Hypothalamus (tissue), 51 donors: Measurements from ENCODE around the gene ALOX5AP.

ENCODE experiments used
- DNase-seq, 51 donors: peaks; one replicate each; lab custom pipeline; 2025; lab: John Stamatoyannopoulos, UW

The ALOX5AP gene

DNA sequence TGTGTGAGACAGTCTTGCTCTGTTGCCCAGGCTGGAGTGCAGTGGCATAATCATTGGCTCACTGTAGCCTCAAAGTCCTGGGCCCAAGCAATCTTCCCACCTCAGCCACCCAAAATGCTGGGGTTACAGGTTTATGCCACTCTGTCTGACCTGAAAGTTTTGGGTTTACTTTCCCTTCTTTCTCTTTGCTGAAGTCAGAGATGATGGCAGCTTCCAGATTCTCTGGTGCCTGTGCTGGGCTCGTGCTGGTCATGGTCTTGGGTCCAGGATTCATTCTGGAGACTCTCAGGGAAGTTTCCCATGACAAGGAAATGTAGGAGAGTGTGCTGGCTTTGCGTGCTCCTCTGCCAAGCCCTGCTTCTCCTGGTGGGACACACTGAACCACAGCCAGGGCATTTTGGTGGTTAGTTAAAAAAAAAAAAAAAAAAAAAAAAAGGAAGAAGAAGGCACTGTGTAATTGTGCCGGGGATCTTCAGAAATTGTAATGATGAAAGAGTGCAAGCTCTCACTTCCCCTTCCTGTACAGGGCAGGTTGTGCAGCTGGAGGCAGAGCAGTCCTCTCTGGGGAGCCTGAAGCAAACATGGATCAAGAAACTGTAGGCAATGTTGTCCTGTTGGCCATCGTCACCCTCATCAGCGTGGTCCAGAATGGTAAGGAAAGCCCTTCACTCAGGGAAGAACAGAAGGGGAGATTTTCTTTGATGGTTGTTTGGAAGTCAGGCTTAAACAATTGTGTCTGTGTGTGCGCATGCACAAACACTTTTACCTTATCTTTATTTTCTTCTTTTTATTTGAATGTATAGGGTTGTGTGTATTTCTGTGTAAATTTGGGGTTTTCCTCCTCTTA is at the start of gene ALOX5AP:
Gene ALOX5AP (plus strand): TSS at position 519 of the 847 bp plus-strand sequence. CDS start 63 bp downstream, at position 582.
- DNase-seq, result no peak

DNA sequence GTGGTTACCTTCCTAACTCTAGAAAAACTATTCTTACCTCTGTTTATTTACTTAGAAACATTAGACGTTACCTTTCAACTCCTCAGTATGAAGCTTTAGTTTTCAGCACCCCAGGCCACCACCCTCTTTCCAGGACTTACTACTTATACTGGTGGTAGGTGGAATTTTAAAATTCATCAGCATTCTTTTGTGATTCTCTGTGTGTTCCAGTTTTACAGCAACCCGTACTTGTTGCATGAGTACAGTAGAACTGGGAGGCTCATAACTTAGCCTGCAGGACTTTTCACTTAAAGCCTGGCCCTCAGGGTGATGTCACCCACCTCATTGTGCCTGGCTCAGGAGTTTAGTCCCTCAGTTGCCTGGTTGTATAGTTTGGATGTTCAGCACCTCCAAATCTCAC is 49.4 kb upstream of the ALOX5AP start:
- DNase-seq, result no peak

DNA sequence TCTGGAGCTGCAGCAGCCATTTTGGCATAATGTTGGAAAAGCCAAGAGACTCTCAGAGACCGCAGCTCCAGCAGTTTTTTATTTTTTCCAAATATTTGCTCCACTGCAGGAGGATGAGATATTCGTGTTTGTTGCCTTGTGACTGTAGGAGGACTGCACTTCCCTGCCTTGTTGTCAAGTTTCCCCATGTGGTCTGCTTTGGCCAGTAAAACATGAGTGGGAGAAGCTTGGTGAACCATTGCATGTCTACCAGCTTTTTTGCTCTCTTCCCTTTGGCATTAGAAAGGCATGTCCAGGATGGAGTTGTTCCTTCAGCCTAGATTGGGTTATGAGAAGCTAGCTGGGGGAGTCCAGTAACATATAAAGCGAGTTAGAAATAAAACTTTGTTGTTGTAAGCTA is 47.7 kb upstream of the ALOX5AP start:
- no peak for DNase-seq

DNA sequence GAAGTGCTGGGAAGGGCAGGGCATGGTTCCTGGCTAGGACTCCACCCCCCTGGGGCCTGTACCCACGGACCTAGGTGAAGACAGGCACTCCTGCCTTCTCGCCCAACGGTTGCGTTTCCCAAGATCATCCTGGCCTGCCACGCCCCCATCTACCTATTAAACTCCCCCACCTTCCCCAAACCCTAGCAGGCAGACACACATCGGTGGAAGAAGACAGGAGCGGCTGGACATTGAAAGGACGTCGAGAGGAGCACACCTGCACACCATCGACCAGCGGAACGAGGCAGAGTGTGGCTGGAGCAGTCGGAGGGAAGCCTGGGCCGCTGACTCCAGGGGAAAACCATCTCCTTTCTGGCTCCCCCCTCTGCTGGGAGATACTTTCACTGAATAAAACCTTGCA is 45.6 kb upstream of the ALOX5AP start:
- DNase-seq, result no peak

DNA sequence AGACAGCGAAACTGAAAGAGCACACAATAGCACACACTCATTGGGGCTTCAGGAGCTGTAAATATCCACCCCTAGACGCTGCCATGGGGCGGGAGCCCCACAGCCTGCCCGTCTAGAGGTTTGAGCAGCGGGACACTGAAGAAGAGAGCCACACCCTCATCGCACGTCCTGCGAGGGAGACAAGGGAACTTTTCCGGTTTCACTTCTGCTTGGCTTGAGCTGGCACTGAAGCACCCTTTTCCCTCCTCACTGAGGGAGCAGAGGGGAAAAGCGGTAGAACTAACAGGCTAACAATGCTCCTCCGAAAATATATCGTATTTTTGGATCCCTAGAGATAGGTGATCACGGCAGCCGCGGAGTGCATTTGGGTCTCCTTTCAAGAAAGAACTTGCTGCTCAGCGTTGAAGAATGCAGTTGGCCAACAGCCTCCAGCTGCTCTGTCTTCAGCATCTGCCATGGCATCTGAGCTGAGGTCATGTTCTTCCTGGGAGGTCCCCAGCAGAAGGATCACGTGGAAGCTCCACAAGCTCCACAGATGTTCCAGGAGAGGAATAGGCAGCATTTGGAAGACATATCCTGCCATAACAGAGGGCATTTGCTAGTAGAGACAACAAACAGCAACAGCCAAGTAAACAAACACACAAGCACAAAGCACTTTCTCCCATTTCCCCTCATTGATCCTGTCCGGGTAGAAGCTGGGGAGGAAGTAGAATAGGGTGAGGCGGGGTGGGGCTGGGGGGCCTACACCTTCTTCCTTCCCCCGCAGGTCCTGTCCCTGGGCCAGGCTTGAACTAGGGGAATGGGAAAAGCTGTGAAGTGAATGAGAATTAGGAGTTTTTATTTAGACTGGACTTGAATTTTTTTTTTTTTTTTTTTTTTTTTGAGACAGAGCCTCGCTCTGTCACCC is 44.8 kb upstream of the ALOX5AP start:
- DNase-seq, result peak in 7 of 51 donors; percentile 9 to 42 (median 23)

DNA sequence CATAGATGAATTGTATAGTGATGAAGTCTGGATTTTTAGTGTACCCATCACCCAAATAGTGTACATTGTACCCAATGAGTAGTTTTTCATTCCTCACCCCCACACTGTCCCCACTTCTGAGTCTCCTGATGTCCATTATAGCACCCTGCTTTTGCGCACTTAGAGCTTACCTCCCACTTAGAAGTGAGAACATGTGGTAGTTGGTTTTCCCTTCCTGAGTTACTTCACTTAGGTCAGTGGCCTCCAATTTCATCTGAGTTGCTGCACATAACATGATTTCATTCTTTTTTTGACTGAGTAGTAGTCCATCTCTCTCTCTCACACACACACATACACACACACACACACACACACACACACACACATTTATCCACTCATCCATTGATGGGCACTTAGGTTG is 43.2 kb upstream of the ALOX5AP start:
- no peak for DNase-seq

DNA sequence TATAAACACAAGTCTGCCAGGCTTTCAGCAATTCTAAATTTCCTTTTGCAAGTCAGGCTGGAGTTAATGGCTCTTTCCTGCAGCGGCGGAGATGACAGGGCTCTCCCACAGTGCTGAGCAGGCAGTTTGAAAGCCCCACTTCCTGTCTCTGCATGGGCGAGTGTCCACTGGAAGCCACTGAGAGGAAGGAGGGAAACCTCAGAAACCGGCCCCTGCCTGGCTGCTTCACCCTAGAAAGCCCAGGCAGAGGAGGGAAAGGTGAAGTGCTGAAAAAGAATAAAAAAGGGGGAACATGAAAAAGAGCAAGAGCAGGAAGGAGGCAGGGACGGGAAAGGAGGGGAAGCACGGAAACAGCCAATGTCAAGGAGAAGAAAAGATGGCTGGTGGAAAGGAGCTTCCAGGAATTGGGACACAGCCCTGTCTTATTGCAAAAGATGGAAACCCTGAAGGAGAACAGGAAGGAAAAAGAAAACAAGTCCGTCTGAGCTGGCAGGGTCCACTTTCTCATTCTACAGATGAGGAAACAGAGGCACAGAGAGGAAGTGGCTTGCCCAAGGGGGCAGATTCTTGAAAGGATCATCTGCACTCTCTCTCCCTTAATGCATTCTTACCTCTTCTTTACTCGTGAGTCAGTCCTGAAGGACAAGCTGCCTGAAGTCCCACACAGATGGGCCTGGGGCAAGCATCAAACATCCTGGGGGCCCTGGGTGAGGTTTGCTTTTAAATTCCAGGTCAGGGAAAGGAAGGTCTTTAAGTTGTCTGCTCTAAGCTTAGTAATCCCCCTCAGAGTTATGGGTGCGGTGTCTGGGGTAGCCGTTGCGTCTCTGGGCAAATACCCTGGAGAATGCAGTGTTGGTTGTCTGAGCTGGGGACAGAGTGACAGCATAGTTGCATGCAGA is 38.8 kb upstream of the ALOX5AP start:
- peak in 18 of 51 donors; percentile 3 to 42 (median 22) for DNase-seq

DNA sequence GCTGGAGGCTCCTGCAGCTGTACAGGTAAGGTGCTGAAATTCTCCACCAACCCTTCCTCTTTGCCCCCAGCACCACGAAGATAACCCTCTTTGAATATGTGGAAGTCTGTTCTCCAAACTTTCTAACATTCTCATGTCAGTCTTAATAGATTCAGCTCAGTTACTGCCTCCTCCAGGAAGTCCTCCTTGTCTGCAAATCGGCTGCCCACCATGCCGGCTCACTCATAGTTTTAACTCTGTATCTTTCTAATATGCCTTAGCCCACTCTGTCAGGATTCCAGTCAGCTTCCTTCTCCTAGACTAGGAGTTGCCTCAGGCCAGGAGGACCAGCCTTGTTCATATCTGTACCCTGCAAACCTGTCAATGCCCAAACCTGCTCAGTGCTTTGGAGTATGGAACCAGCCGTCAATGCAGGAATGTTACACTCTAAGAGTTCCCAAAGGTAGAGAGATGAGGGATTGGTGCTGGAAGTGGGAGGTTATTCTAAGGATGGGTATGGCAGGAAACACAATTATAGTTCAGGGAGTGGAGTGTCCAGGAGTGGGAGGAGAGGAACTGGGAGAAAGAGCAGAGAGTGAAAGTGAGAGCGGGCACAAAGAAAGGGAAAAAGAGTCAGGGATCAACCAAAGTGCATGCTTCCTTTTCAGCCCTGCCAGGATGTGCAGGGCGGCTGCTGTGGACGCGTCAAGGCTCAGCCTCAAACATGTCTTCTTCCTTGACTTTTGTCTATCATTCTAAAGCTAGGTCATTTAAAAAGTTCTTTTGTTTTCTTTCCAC is 38.0 kb upstream of the ALOX5AP start:
- DNase-seq, result no peak

DNA sequence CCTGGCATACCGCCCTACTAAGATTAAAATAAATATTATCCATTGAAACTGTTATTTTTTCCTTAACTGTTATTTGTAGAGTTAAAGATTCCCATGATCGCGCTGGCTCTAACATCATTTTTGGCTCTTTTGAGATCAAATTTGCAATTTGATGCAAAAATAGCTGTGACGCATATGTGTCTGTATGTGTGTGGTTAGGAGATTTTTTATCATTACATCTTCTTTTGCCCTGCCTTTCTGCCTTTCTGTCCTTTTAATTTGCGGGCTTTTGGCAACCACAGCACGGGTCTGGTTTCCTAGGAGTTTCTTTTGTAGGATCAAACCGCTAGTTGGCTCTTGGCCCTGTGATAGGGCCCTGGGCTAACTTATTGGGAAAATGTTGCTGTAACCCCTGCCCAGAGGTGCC is 37.3 kb upstream of the ALOX5AP start:
- DNase-seq, result no peak

DNA sequence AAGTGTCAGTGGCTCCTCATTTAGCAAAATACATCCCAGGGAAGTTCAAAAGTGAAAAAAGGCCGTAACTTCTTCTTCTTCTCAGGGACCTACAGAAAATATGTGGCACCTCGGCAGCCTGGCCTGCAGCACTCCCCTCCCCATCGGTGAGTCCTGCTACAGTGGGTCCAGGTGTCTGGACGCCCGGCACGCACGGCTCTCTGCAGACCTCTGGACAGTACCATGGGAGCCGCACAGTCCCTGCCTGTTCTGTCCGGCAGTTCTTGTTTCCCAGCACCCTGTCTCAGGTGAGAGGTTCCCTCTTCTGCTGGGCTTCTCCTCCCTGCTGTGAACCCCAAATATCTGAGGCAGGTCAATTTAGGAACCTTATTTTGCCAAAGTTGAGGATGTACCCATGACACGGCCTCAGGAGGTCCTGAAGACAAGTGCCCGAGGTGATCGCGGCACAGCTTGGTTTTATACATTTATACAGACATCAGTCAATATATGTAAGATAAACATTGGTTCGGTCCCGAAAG is 36.8 kb upstream of the ALOX5AP start:
- DNase-seq, result no peak

DNA sequence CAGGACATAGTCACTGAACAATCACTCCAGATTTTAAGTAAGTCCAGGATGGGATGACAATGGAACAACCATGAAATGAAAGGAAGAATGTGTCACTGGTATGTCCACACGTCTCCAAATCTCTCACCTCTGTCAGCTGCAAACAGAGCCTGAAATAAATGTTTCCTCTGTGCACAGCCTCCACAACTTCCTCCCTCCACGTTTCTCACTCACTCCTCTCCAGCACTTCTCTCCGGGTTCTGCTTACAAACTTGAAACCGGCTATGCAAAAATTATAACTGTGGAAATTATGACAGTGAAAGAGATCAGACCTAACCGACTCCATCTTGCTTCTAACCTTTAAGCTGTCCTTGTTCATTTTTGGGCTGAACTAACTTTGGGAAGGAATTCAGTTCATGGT is 35.0 kb upstream of the ALOX5AP start:
- DNase-seq, result no peak

DNA sequence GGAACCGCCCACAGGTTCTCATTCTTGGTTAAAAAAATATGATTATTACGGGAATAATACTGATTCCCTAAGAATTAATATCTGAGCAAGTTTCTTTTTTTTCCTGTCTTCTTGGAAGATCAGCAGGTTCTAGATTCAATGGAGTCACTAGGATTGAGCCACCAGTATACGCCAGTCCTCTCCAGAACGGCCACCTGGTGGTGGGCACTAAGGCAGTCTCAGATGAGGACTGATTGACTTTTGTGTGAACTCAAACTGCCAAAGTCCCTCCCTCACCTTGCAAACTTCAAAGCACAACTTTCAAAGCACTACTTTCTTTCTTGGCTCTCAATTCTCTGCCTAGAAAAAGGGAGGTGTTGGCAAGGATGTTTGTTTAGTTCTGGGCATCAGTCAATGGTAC is 33.3 kb upstream of the ALOX5AP start:
- no peak for DNase-seq

DNA sequence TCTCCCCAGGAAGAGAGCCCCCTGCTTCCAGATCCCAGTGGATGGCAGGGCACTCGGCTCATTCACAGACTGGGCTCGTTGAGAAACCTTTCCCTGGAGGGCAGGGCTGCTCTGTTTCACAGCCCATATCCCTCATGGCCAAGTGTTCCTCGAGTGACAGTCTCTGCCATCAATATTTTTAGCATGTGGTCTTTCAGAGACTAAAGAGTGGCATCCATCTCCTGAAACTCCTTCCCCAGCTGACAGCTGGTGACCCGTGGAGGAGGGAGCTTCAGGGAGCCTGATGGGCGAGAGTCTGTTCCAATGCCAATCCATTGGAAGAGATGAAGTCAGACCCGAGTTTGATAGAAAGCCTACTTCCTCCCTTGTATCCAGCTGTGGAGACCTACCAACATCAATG is 30.7 kb upstream of the ALOX5AP start:
- DNase-seq, result no peak

DNA sequence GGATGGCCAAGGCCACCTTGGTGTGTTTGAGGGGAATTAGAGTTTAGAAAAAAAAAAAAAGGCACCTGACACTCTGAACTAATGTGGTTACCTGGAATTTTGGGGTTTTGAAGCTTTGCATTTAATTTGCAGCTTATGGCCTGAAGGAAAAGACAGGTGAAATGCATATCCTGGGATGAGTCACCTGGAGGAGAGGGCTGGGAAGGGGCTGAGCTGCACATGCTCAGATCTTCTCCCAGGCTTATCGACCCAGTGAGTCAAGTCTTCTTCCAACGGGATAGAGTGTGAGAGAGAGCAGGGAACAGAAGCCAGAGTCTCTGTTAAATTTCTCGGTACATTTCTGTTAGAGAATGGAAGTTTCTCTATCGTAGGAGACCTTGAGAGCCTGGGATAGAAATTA is 29.7 kb upstream of the ALOX5AP start:
- DNase-seq, result no peak

DNA sequence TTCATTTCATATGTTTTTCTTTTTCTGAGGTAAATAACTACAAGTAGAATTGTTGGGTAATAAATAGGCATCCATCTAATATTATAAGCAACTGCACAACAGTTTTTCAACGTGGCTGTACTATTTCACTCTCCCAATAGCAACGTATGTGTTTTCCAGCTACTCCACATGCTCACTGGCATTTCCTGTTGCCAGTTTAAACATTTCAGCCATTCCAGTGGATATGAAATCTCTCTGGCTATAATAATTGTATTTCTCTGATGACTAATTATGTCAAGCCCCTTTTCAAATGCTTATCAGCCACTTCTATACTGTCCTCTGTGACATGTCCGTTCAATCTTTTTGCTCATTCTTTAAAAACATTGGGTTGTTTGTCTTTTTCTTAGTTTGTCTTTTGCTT is 26.8 kb upstream of the ALOX5AP start:
- DNase-seq, result no peak

DNA sequence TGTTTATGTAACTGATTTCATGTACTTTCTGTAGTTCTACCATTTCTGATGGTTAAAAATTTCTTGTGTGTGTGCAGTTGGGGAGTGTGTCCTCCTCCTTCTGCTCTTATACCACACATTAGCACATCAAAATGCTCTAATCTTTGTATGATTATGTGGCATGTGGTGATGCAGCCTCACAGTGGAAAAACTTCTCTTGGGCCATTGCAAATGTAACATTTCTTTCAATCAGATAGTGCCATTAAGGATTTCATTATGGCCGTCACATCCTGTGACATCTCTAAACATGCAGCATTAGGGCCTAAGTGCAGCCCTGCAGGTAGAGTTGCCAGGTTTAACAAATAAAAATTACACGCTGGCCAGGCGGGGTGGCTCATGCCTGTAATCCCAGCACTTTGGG is 24.9 kb upstream of the ALOX5AP start:
- DNase-seq, result no peak

DNA sequence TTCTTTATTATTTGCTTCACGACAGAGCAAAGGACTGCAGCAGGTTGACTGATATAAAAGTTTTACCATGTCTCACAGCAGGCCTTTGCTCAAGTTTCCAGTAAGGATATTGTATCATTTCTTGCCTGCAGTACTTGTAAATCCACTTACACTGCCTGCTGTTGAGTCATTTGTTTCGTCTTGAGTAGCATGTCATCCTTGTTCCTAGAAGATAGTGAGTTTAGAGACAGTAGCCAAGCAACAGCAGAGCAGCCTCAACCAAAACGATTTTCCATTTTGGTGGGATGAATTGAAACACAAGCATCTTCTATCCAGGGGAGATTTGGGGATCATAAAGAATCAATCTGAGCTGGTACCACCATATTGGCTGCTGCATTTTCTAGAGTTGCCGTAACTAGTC is 24.0 kb upstream of the ALOX5AP start:
- peak in 1 of 51 donors; percentile 12 for DNase-seq

DNA sequence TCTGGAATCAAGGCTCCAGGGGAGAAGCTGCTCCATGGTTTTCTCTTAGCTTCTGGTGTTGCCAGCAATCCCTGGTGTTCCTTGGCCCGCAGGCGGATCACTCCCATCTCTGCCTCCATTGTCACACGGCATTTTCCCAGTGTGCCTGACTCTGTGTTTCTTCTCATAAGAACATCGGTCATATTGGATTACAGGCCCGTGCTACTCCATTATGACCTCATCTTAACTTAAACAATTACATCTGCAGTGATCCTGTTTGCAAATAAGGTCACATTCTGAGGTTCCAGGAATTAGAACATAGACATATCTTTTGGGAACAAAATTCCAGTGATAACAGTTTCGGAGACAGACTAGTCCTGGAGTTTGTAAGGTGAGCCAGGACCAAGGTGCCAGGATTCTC is 23.5 kb upstream of the ALOX5AP start:
- no peak for DNase-seq
